Measurements from ENCODE around the gene RRAD.

The RRAD gene

DNA sequence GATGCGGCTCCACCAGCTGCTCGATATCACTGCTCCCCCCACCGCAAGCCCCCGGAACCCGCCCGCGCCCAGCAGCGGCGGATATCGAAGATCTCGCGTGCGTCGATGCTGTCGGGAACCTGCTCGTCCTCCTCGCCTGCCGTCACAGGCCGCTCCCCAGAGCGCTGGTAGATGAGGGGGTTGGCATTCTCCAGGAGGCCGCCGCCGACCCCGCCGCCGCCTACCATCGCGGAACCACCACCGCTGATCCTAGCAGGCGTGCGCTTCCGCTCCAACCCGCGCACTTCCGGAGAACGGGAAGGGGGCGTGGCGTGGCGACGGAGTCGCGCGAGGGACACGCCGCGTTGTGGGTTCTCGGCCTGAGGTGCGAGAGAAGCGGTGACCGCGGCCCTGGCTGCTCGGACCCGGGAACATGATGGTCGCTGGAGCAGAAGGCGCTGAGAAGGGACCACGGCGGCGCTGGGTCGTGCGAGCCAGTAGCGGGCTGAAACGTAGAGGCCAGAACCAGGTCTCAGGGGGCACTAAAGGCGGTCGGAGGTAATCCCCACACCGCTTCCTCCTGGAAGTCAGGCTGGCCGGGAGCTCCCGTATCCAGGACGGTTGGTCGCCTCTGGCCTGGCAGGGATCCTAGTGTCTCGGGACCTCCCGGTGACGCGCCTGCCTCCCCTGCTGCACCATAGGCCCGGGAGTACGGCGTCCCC, 9.0 kb upstream of the RRAD start, which contains the start of gene CIAO2B:
CIAO2B (minus strand) TSS at position 265 of the 701 bp plus-strand sequence; CDS start at position 227, 38 bp downstream.
- DNase-seq (ENCODE audit: low spot score): peak; percentile 87

DNA sequence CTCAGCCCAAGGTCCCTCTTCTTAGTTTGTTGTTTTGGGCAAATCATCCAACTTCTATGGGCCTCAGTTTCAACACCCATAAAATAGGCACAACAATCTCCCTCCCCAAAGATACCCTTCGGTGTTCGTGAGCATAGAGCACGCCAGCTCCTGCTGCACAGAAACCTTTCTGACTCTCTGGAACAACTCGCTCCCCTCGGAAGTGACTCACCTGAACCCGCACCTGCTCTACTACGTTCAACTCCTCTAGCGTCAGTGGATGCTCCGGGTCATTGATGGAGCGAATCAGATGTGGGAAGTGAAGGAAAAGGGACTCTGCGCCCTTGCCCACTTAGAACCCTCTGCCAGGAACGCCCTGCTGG, 8.4 kb upstream of the RRAD start:
- DNase-seq (ENCODE audit: low spot score): no peak

GRCh38 chr16:66932076-66932475, 6.7 kb upstream of the RRAD start:
- no peak for DNase-seq (ENCODE audit: low spot score)

DNA sequence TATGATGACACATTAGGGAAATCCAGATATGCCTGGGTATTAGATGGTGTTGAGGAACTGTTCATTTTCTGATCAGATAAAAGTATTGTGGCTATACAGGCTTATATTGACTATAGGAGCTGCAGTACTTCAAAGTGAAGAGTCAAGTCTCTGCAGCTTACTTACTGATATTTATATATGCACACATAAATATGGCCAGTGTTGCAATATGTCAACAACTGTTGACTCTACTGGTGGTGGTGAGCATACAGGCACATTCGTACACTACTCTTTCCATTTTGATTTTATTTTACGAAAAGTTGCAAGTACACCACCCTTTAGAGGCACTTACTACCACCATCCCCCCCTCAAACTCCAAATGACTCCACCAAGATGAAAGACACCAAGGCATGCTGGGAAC, 6.3 kb upstream of the RRAD start:
- DNase-seq (ENCODE audit: low spot score): no peak

DNA sequence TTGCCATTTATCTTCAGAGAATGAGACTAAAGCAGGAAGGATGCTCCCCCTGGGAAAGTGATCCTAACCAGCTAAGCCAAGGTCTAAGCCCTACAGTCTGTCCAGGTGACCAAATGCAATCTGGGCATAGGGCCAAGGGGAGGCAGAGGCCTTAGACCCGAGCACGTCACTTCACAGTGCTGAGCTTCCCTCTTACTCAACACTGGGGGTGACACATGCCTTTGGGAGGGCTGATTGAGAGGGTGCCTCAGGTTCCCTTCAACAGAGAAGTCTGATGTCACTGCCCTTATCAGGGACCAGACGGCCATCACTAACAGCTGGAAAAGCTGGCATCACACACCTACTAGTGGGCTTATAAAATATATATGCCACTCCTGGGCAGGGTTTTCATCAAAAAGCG, 4.9 kb upstream of the RRAD start:
- peak; percentile 76 for DNase-seq (ENCODE audit: low spot score)

DNA sequence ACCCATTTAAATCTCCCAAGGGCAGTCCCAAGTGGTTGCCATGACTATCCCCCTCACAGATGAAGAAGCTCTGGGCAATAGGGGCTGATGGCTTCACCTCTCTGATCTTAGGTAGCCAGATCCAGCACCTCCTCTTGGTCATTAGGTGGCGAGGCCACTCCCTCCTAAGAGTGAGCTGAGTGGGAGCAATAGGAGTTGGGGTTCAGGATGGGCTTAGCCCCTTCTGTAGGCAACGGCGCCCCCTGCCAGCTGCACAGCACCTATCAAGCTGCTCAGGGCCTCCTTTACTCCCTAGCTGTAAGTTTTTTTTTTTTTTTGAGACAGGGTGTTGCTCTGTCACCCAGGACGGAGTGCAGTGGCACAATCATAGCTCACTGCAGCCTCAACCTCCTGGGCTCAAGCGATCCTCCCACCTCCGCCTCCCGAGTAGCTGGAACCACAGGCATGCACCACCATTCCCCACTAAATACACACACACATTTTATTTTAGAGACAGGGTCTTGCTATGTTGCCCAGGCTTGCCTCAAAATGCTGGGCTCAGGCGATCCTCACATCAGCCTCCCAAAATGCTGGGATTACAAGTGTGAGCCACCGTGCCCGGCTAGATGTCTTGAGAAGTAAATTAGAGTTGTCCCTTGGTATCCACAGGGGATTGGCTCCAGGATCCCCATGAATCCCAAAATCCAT, 3.5 kb upstream of the RRAD start:
- peak; percentile 55 for DNase-seq (ENCODE audit: low spot score)

DNA sequence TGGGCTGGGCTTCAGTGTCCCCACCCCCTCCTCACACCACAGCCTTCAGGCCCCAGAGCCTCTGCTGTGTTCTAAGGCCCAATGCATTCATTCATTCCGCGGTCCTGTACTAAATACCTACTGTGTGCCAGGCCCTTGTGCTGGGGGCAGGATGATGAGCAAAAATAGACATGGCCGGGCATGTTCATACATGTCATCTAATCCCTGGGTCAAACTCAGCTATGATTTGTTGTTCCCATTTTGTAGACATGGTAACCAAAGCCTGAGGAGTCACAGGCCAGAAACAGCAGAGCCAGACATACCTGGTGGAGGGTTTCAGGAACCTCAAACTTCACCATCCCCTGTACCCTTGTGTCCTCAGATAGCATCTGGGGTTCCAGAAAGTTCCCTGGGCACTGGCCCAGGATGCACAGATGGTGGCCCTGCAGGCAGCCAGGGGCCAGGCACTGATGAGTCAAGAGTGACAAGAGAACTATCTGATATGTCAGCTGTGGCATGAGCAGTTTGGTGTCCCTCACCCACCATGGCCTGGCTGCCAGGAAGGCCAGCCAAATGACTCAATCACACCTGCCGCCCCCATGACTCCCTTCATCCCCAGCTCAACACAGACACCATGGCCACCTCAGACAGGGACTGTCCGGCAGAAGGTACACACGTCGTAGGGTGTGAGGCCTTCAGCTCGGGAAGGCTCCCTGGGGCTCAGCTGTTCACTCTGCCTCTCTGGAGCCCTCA, 2.7 kb upstream of the RRAD start:
- DNase-seq (ENCODE audit: low spot score): peak; percentile 68

DNA sequence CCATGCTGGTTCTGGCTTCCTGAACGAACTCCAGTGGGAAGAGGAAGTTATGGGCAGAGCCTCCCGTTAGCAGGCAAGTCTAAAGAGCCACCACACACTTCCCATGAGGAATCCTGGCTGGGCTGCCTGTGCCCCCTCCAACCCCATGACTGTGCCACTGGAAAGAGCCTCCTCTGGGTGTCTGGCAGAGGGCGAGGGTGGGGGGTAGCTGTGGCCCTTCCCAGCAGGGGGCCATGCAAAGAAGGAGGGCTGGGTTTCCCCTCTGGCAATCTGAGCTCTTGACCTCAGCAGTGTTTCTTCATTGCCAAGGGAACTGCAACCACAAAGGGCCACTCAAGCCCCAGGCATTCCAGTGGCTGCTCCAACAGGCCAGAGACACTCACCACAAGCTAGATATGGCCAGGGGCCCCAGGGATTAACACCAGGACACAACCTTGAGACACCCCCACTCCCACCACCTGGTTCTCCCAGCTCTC, 1.7 kb upstream of the RRAD start:
- no peak for DNase-seq (ENCODE audit: low spot score)

GRCh38 chr16:66926171-66926947, 1.0 kb upstream of the RRAD start:
- DNase-seq (ENCODE audit: low spot score): no peak

GRCh38 chr16:66924527-66925321, 611 bp downstream of the RRAD start:
- DNase-seq (ENCODE audit: low spot score): peak; percentile 23

- DNase-seq (ENCODE audit: low spot score): no peak
These were observed 1.5 kb downstream of the RRAD start for GRCh38 chr16:66923866-66924265.

DNA sequence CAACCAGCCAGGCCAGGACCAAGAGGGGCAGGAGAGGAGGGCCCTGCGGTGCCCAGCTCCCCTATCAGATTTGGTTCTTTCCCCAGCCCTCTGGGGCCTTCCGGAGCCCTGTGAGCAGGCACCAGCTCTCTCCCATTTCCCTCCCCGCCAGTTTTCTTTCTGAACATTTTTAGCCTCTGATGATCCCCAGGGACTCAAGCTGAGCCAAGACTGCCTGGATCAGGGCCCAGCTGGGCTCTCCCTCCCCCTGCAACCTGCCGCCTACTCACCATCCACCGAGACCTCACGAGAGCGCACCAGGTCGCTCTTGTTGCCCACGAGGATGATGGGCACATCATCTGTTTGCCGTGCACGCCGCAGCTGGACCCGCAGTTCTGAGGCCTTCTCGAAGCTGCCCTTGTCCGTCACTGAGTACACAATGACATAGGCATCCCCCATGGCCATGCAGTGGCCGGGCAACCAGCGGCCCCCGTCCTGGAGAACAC, 2.0 kb downstream of the RRAD start:
- DNase-seq (ENCODE audit: low spot score): no peak

- DNase-seq (ENCODE audit: low spot score): no peak
These were observed 3.4 kb downstream of the RRAD start for GRCh38 chr16:66921729-66922450.

DNA sequence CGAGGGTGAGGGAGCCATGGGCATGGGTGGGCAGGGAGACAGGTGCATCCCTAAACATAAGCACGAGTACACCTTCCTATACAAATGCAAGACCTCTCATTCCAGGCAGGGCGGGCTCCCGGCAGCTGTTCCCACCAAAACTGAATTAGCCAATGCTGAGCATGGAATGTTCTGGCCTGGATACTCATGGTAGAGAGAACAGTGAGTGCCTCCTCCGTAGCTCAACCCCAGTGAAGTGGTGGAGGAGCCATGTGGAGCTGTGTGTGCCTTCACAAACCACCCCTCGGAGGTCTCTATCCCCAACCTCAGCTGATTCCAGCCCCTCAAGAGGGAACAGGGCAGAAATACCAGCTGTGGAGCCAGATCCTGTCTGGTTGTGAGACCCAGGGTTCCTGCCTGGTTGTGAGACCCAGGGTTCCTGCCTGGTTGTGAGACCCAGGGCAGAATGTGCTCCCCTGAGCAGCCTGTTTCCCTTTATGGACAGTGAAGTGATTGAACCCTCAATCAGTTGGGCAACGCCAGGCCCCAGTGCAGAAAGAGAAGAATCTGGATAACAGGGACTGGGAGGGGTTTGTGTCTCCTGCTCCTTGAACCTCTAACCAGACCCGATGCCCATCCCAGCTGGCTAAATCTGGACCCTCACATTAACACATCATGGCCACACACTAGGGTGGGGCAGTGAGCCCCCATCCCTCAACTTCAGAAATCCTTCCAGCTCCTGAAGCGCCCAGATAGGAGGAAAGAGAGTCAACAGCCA, 4.2 kb downstream of the RRAD start:
- no peak for DNase-seq (ENCODE audit: low spot score)

DNA sequence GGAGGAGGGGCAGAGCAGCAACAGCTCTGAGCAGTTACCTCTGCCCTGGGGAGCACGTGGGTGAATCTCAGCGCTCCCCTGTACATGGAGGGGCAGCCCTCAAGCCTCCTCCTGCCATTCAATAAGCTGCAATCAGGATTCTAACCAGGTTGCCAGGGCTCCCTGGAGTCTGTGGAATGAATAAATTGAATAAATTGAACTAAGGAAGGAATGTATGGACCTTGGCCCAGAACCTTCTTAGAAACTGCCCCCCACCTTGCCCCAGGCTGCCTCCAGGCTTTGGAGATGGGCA, 5.1 kb downstream of the RRAD start:
- DNase-seq (ENCODE audit: low spot score): no peak

GRCh38 chr16:66919569-66920298, 5.6 kb downstream of the RRAD start:
- DNase-seq (ENCODE audit: low spot score): no peak

GRCh38 chr16:66918803-66919568, 6.3 kb downstream of the RRAD start, which contains the start of gene CDH16:
TSS of gene CDH16 (minus strand) at chr16:66918885. CDS start at chr16:66918065, 820 bp downstream.
- no peak for DNase-seq (ENCODE audit: low spot score)

DNA sequence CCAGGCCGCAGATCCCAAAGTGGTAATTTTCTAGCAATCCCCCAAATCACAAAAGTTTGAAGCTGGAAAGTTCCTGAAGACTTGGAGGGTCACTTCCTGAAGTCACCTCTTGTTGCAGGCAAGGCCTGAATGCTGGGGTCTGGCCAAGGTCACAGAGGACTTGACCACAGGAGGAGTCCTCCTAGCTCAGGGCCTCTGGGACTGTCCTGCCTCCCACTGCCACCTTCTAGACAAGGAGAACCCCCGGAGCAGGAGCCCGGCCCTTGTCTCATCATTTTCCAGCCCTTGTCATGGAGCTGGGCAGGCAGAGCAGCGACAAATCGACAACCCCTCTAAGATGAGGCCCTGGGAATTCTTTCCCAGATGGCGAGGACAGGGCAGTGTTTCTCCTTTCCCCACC, 7.0 kb downstream of the RRAD start:
- no peak for DNase-seq (ENCODE audit: low spot score)

Measured in hematopoietic multipotent progenitor cell treated with erythropoietin and hydrocortisone succinate and interleukin-3 and kit ligand, for 17 days (in vitro differentiated cells).